Measurements from ENCODE around the gene FOXD3.

DNA sequence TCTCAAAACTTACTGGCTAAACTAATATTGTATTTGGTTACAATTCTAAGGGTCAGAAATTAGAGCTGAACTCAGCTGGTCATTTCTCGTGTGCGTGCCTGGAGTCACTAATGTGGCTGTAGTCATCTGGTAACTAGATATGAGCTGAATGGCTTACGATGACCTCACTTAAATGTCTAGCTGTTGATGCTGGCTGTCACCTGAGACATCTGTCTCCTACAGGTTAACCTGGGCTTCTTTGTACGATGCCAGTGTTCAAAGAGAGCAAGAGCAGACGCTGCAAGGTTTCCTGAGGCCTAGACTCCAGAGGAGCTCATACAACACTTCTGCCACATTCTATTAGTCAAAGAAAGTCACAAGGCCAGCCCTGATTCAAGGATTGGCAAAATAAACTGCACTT lies 28.0 kb downstream of the FOXD3 start:
- TF ChIP-seq, protein P1, sequence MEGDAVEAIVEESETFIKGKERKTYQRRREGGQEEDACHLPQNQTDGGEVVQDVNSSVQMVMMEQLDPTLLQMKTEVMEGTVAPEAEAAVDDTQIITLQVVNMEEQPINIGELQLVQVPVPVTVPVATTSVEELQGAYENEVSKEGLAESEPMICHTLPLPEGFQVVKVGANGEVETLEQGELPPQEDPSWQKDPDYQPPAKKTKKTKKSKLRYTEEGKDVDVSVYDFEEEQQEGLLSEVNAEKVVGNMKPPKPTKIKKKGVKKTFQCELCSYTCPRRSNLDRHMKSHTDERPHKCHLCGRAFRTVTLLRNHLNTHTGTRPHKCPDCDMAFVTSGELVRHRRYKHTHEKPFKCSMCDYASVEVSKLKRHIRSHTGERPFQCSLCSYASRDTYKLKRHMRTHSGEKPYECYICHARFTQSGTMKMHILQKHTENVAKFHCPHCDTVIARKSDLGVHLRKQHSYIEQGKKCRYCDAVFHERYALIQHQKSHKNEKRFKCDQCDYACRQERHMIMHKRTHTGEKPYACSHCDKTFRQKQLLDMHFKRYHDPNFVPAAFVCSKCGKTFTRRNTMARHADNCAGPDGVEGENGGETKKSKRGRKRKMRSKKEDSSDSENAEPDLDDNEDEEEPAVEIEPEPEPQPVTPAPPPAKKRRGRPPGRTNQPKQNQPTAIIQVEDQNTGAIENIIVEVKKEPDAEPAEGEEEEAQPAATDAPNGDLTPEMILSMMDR (IDR thresholded peaks at IDR 0.05), result no peak
- TF ChIP-seq POLR2AphosphoS5 (IDR thresholded peaks at IDR 0.05), result no peak
- TF ChIP-seq POLR2A (IDR thresholded peaks at IDR 0.05), result no peak

All from prostate gland (tissue), 2 donors.